NCI-H1930 (cell line): ENCODE data around the gene PRR5.

Experiments used
- DNase-seq, 2 experiments: peaks; one replicate each; lab custom pipeline; 2025; lab: John Stamatoyannopoulos, UW

PRR5 gene

GRCh38 chr22:44758344-44758973 lies 56.5 kb downstream of the PRR5 start:
- DNase-seq, result no peak

GRCh38 chr22:44759001-44759400 lies 57.0 kb downstream of the PRR5 start:
- DNase-seq, result no peak

- DNase-seq, result no peak
Observed at GRCh38 chr22:44759430-44760310, 57.7 kb downstream of the PRR5 start.

GRCh38 chr22:44760476-44760875 lies 58.5 kb downstream of the PRR5 start:
- no peak for DNase-seq

GRCh38 chr22:44761025-44761424 lies 59.0 kb downstream of the PRR5 start:
- no peak for DNase-seq

- no peak for DNase-seq
Observed at GRCh38 chr22:44764373-44764772, 62.4 kb downstream of the PRR5 start.

GRCh38 chr22:44764974-44765373 lies 63.0 kb downstream of the PRR5 start:
- no peak for DNase-seq

- DNase-seq, result no peak
Observed at GRCh38 chr22:44765571-44766285, 63.7 kb downstream of the PRR5 start.

GRCh38 chr22:44773082-44773481 lies 71.1 kb downstream of the PRR5 start:
- DNase-seq, result no peak

GRCh38 chr22:44775862-44776261 lies 73.9 kb downstream of the PRR5 start:
- no peak for DNase-seq

GRCh38 chr22:44776605-44777363 lies 74.8 kb downstream of the PRR5 start:
- DNase-seq, result no peak

GRCh38 chr22:44777364-44777755 lies 75.4 kb downstream of the PRR5 start:
- no peak for DNase-seq

GRCh38 chr22:44780876-44781449 lies 79.0 kb downstream of the PRR5 start:
- no peak for DNase-seq

GRCh38 chr22:44782363-44782963 lies 80.5 kb downstream of the PRR5 start:
- no peak for DNase-seq

GRCh38 chr22:44783091-44783490 lies 81.1 kb downstream of the PRR5 start:
- no peak for DNase-seq

GRCh38 chr22:44783581-44783980 lies 81.6 kb downstream of the PRR5 start:
- no peak for DNase-seq

- DNase-seq, result no peak
Observed at GRCh38 chr22:44786136-44786535, 84.1 kb downstream of the PRR5 start.

GRCh38 chr22:44786610-44787009 lies 84.6 kb downstream of the PRR5 start:
- no peak for DNase-seq
